ENCODE measurements around the gene ASS1. TPM values are rescaled to one million over a fixed set of nuclear protein-coding genes. Genes with fewer than 3 reads are reported as not detected.

ASS1 gene
- total and polyA plus RNA-seq, 2 donors (not counting 1 experiment from before 2014, with no cell fraction given) = 0.30 to 0.44 TPM

GRCh38 chr9:130512199-130512598 is 67.4 kb downstream of the ASS1 start:
- 95% methylated on average over 4 of the region's 4 CpGs for WGBS (ENCODE audit: insufficient coverage)
- ATAC-seq (ENCODE audit: low read depth) = no peak
- no peaks in the 10 kb centered on the region for H4K20me1 ChIP-seq (ENCODE audit: control insufficient read depth, insufficient read depth, low read length, poor library complexity, severe bottlenecking)
- H3K9me3 ChIP-seq (ENCODE audit: control extremely low read depth in 1 of 3, control insufficient read depth in 2 of 3, insufficient read depth in 1 of 3, low read length in 2 of 3) = peaks cover 0 to 20% (median 0%) of the 10 kb centered on the region in 3 donors
- ChIA-PET CTCF (no interaction called here), POLR2A (no interaction called here)
- no peak overlapping the region for H3K4me3 Mint-ChIP-seq
- H3K4me2 ChIP-seq (replicated peaks; ENCODE audit: low read depth, low read length, poor library complexity, severe bottlenecking) = no peak overlapping the region
- no peaks in the 10 kb centered on the region for H3K79me2 ChIP-seq (ENCODE audit: control insufficient read depth, insufficient read depth, low read length)
- H3K9me3 Mint-ChIP-seq (ENCODE audit: insufficient read depth) = peaks cover 9% of the 10 kb centered on the region
- intact Hi-C loops (cut with micrococcal nuclease) = no loop called here
- no peaks in the 10 kb centered on the region for H3K27me3 ChIP-seq (replicated peaks in 1 of 4; ENCODE audit: control extremely low read depth in 1 of 4, control insufficient read depth in 3 of 4, insufficient read depth in 4 of 4, low read length in 3 of 4)
- no peaks in the 10 kb centered on the region for H3K36me3 ChIP-seq (replicated peaks in 1 of 2; ENCODE audit: control extremely low read depth in 1 of 2, control insufficient read depth in 1 of 2, extremely low read depth in 1 of 2, insufficient read depth in 2 of 2, low read length in 1 of 2)
- no peaks in the 10 kb centered on the region for H3K4me1 Mint-ChIP-seq
- no peak overlapping the region for H3K4me3 ChIP-seq (ENCODE audit: control extremely low read depth in 1 of 5, extremely low read depth in 1 of 5, insufficient read depth in 1 of 5, low read depth in 2 of 5, low read length in 4 of 5)
- TF ChIP-seq EZH2 (IDR thresholded peaks at IDR 0.05; ENCODE audit: borderline replicate concordance, insufficient read depth, low read depth, low read length, poor library complexity, severe bottlenecking) = no peak
- no peak for TF ChIP-seq CTCF (IDR thresholded peaks at IDR 0.05)
- no peak for DNase-seq
- H3K27ac Mint-ChIP-seq = no peak overlapping the region
- H3K27me3 Mint-ChIP-seq = peaks cover 12% of the 10 kb centered on the region
- no peak overlapping the region for H2AFZ ChIP-seq (ENCODE audit: insufficient read depth, low read depth, low read length, poor library complexity, severe bottlenecking)
- no peak overlapping the region for H3K9ac ChIP-seq (ENCODE audit: low read length)
- H3K27ac ChIP-seq (ENCODE audit: low read length in 2 of 2) = no peak overlapping the region
- H3K4me1 ChIP-seq (ENCODE audit: control insufficient read depth in 2 of 2, insufficient read depth in 2 of 2, low read length in 2 of 2) = no peaks in the 10 kb centered on the region

- no peak for TF ChIP-seq CTCF (IDR thresholded peaks at IDR 0.05)
- POLR2A ChIA-PET = no interaction called here
- intact Hi-C loops (cut with micrococcal nuclease) = no loop called here
- H4K20me1 ChIP-seq (ENCODE audit: control insufficient read depth, insufficient read depth, low read length, poor library complexity, severe bottlenecking) = no peaks in the 10 kb centered on the region
- H3K36me3 ChIP-seq (replicated peaks in 1 of 2; ENCODE audit: control extremely low read depth in 1 of 2, control insufficient read depth in 1 of 2, extremely low read depth in 1 of 2, insufficient read depth in 2 of 2, low read length in 1 of 2) = no peaks in the 10 kb centered on the region
- peaks cover 0 to 6% (median 0%) of the 10 kb centered on the region in 4 experiments for H3K27me3 ChIP-seq (replicated peaks in 1 of 4; ENCODE audit: control extremely low read depth in 1 of 4, control insufficient read depth in 3 of 4, insufficient read depth in 4 of 4, low read length in 3 of 4)
- H3K27me3 Mint-ChIP-seq = peaks cover 15% of the 10 kb centered on the region
- no peak for ATAC-seq (ENCODE audit: low read depth)
- H3K9ac ChIP-seq (ENCODE audit: low read length) = no peak overlapping the region
- H3K27ac Mint-ChIP-seq = no peak overlapping the region
- no peaks in the 10 kb centered on the region for H3K4me1 ChIP-seq (ENCODE audit: control insufficient read depth in 2 of 2, insufficient read depth in 2 of 2, low read length in 2 of 2)
- WGBS (ENCODE audit: insufficient coverage) = 100% methylated on average over 1 of the region's 1 CpG
- peaks cover 9% of the 10 kb centered on the region for H3K9me3 Mint-ChIP-seq (ENCODE audit: insufficient read depth)
- no peak overlapping the region for H3K4me2 ChIP-seq (replicated peaks; ENCODE audit: low read depth, low read length, poor library complexity, severe bottlenecking)
- no peaks in the 10 kb centered on the region for H3K4me1 Mint-ChIP-seq
- no peak overlapping the region for H3K27ac ChIP-seq (ENCODE audit: low read length in 2 of 2)
- CTCF ChIA-PET = no interaction called here
- H3K4me3 ChIP-seq (ENCODE audit: control extremely low read depth in 1 of 5, extremely low read depth in 1 of 5, insufficient read depth in 1 of 5, low read depth in 2 of 5, low read length in 4 of 5) = no peak overlapping the region
- no peaks in the 10 kb centered on the region for H3K79me2 ChIP-seq (ENCODE audit: control insufficient read depth, insufficient read depth, low read length)
- H3K4me3 Mint-ChIP-seq = no peak overlapping the region
- H3K9me3 ChIP-seq (ENCODE audit: control extremely low read depth in 1 of 3, control insufficient read depth in 2 of 3, insufficient read depth in 1 of 3, low read length in 2 of 3) = peaks cover 0 to 20% (median 0%) of the 10 kb centered on the region in 3 donors
- no peak overlapping the region for H2AFZ ChIP-seq (ENCODE audit: insufficient read depth, low read depth, low read length, poor library complexity, severe bottlenecking)
- DNase-seq = no peak
These were observed 68.3 kb downstream of the ASS1 start for GRCh38 chr9:130513078-130513477.
